Pulmonary artery endothelial cell (primary cell): ENCODE data around the gene PICALM. TPM values are rescaled to one million over a fixed set of nuclear protein-coding genes. Genes with fewer than 3 reads are reported as not detected.

Source experiments
- DNase-seq: peaks from one replicate; pipeline ENCODE4 v3.0.0-alpha.2; 2011; ENCODE audit warnings: low read depth, low spot score
- total RNA-seq: library from RNA; depleted of rRNA; stranded (reverse); fragments of >200 nt; gene quantifications from 2 replicates; pipeline ENCODE4 v1.2.3, GENCODE V29; 2014

Gene PICALM
- total RNA-seq, 1 donor from 2014 or later, result 284 TPM

- DNase-seq, result no peak
These were observed 12.6 kb upstream of the PICALM start for GRCh38 chr11:86081455-86081854.

- no peak for DNase-seq
These were observed 10.5 kb upstream of the PICALM start for GRCh38 chr11:86079421-86079820.

- no peak for DNase-seq
These were observed 5.1 kb upstream of the PICALM start for GRCh38 chr11:86073948-86074347.

- no peak for DNase-seq
These were observed 3.3 kb upstream of the PICALM start for GRCh38 chr11:86072211-86072610.

GRCh38 chr11:86070142-86071056 is 1.5 kb upstream of the PICALM start:
- no peak for DNase-seq

GRCh38 chr11:86069408-86070101 is 671 bp upstream of the PICALM start:
- peak; percentile 97 for DNase-seq

GRCh38 chr11:86068138-86068871 is 579 bp downstream of the PICALM start:
- DNase-seq, result no peak

- no peak for DNase-seq
These were observed 1.1 kb downstream of the PICALM start for GRCh38 chr11:86067851-86068137.

- no peak for DNase-seq
These were observed 1.7 kb downstream of the PICALM start for GRCh38 chr11:86067009-86067850.

GRCh38 chr11:86066657-86067008 is 2.3 kb downstream of the PICALM start:
- DNase-seq, result no peak

GRCh38 chr11:86066033-86066432 is 2.9 kb downstream of the PICALM start:
- DNase-seq, result no peak

- no peak for DNase-seq
These were observed 4.6 kb downstream of the PICALM start for GRCh38 chr11:86064220-86064803.

- no peak for DNase-seq
These were observed 5.3 kb downstream of the PICALM start for GRCh38 chr11:86063536-86063935.

- no peak for DNase-seq
These were observed 6.2 kb downstream of the PICALM start for GRCh38 chr11:86062719-86063118.

GRCh38 chr11:86061483-86062205 is 7.2 kb downstream of the PICALM start:
- no peak for DNase-seq

- no peak for DNase-seq
These were observed 8.3 kb downstream of the PICALM start for GRCh38 chr11:86060544-86060943.

GRCh38 chr11:86058360-86058759 is 10.5 kb downstream of the PICALM start:
- no peak for DNase-seq

GRCh38 chr11:86056351-86056854 is 12.5 kb downstream of the PICALM start:
- DNase-seq, result no peak

GRCh38 chr11:86052693-86053641 is 15.9 kb downstream of the PICALM start:
- no peak for DNase-seq
